H1 (cell line): ENCODE results near the gene ALKBH3. TPM values are rescaled to one million over a fixed set of nuclear protein-coding genes. Genes with fewer than 3 reads are reported as not detected.

ENCODE experiments used
- CTCF ChIA-PET: fragments of 300-600 bp; sonication (Branson Sonifier 250); formaldehyde crosslinking; loops from one replicate; lab custom pipeline; 2021; ENCODE audit not compliant: partially characterized antibody; lab: Charles Lee
- POLR2A ChIA-PET: fragments of 300-600 bp; sonication (Branson Sonifier 250); formaldehyde crosslinking; loops from one replicate; lab custom pipeline; 2021; ENCODE audit warnings: inconsistent platforms; ENCODE audit not compliant: partially characterized antibody; lab: Charles Lee
- DNase-seq, 2 experiments: peaks; one replicate each; pipeline versions ENCODE4 v3.0.0 to v3.0.0-alpha.2; 2010 to 2022; ENCODE audit warnings: low spot score in 2 of 2, low read depth in 1 of 2, mixed read lengths in 1 of 2
- FAIRE-seq: peaks from 2 replicates; lab custom pipeline; 2011; peaks lifted over from hg19 to GRCh38; lab: Jason Lieb, UNC
- H2AFZ ChIP-seq: 2 replicates; pipeline ENCODE4 v1.8.1; 2012; ENCODE audit warnings: low read length, inconsistent platforms
- H2AK5ac ChIP-seq: 2 replicates; pipeline ENCODE4 v1.6.1; 2013; ENCODE audit warnings: low read depth, low read length
- H2BK120ac ChIP-seq: replicated peaks from 2 replicates; pipeline ENCODE3; 2013; ENCODE audit warnings: low read depth, low read length, inconsistent platforms
- H2BK12ac ChIP-seq: 2 replicates; pipeline ENCODE4 v1.6.1; 2013; ENCODE audit warnings: low read depth, low read length
- H2BK15ac ChIP-seq: 2 replicates; pipeline ENCODE4 v1.6.1; 2013; ENCODE audit warnings: low read length
- H2BK20ac ChIP-seq: 2 replicates; pipeline ENCODE4 v1.6.1; 2013; ENCODE audit warnings: low read length
- H2BK5ac ChIP-seq: 2 replicates; pipeline ENCODE4 v1.6.1; 2013; ENCODE audit warnings: low read depth, low read length
- H3K14ac ChIP-seq: 2 replicates; pipeline ENCODE4 v1.6.1; 2013; ENCODE audit warnings: inconsistent platforms; ENCODE audit not compliant: insufficient read length
- H3K18ac ChIP-seq: 2 replicates; pipeline ENCODE4 v1.6.1; 2013; ENCODE audit warnings: low read length; ENCODE audit errors: extremely low read depth
- H3K23ac ChIP-seq: 2 replicates; pipeline ENCODE4 v1.6.1; 2013; ENCODE audit warnings: inconsistent platforms; ENCODE audit not compliant: insufficient read length
- H3K23me2 ChIP-seq: 2 replicates; pipeline ENCODE4 v1.6.1; 2013; ENCODE audit warnings: low read depth, low read length
- H3K27ac ChIP-seq: 2 replicates; pipeline ENCODE4 v1.6.1; 2011; ENCODE audit warnings: low read depth, low read length, inconsistent platforms
- H3K27me3 ChIP-seq, 4 experiments: replicated peaks in 1 of 4; 1 replicate in 1 of 4; 2 replicates in 3 of 4; pipeline versions ENCODE4 v1.6.1 to v1.8.1; 2011 to 2013; ENCODE audit warnings: low read length in 3 of 4, mild to moderate bottlenecking in 3 of 4, inconsistent platforms in 2 of 4, mixed read lengths in 2 of 4, moderate library complexity in 1 of 4; ENCODE audit not compliant: control insufficient read depth in 3 of 4, insufficient read depth in 3 of 4; ENCODE audit errors: extremely low read depth in 1 of 4
- H3K36me3 ChIP-seq, 4 experiments: 2 replicates each; pipeline versions ENCODE4 v1.6.1 to v1.8.1; 2011 to 2013; ENCODE audit warnings: mild to moderate bottlenecking in 4 of 4, low read length in 3 of 4, moderate library complexity in 2 of 4, control low read depth in 1 of 4, inconsistent platforms in 1 of 4; ENCODE audit not compliant: insufficient read depth in 4 of 4, control insufficient read depth in 2 of 4
- H3K4ac ChIP-seq: replicated peaks from 2 replicates; pipeline ENCODE3; 2013; ENCODE audit warnings: low read length, low read depth, mixed read lengths, inconsistent platforms; ENCODE audit not compliant: insufficient read length
- H3K4me1 ChIP-seq, 4 experiments: replicated peaks in 1 of 4; 1 replicate in 1 of 4; 2 replicates in 3 of 4; pipeline versions ENCODE4 v1.6.1 to v1.8.1; 2011 to 2013; ENCODE audit warnings: low read length in 3 of 4, inconsistent platforms in 2 of 4, mixed read lengths in 1 of 4; ENCODE audit not compliant: insufficient read depth in 4 of 4, control insufficient read depth in 3 of 4
- H3K4me2 ChIP-seq, 2 experiments: 2 replicates each; pipeline versions ENCODE4 v1.6.1 to v1.8.1; 2011 to 2013; ENCODE audit warnings: low read depth in 2 of 2, low read length in 2 of 2, control low read depth in 1 of 2, inconsistent platforms in 1 of 2, mild to moderate bottlenecking in 1 of 2; ENCODE audit not compliant: insufficient read depth in 1 of 2
- H3K4me3 ChIP-seq, 4 experiments: fragments of 200-600, 300-600 bp in 1 of 4; sonication (generic), shearing (Covaris generic), sonication (Bioruptor Twin) in 1 of 4; 2 replicates each; pipeline versions ENCODE4 v1.5.1 to v1.8.1; 2011 to 2016; ENCODE audit warnings: low read length in 4 of 4, low read depth in 3 of 4, control low read depth in 2 of 4, inconsistent platforms in 2 of 4, mild to moderate bottlenecking in 2 of 4, mixed read lengths in 1 of 4, moderate library complexity in 1 of 4; ENCODE audit not compliant: insufficient read depth in 2 of 4; ENCODE audit errors: extremely low read depth in 1 of 4
- H3K56ac ChIP-seq: replicated peaks from 2 replicates; pipeline ENCODE3; 2013; ENCODE audit warnings: low read depth, mild to moderate bottlenecking, mixed read lengths, low read length, inconsistent platforms; ENCODE audit not compliant: insufficient read length
- H3K79me1 ChIP-seq: 2 replicates; pipeline ENCODE4 v1.6.1; 2013; ENCODE audit warnings: low read depth, low read length, control low read depth
- H3K79me2 ChIP-seq, 2 experiments: 2 replicates each; pipeline versions ENCODE4 v1.6.1 to v1.8.1; 2012 to 2013; ENCODE audit warnings: low read length in 2 of 2, mild to moderate bottlenecking in 2 of 2, inconsistent platforms in 1 of 2; ENCODE audit not compliant: insufficient read depth in 2 of 2, control insufficient read depth in 1 of 2
- H3K9ac ChIP-seq, 4 experiments: replicated peaks in 1 of 4; 1 replicate in 1 of 4; 2 replicates in 3 of 4; pipeline versions ENCODE4 v1.6.1 to v1.8.1; 2011 to 2013; ENCODE audit warnings: low read depth in 3 of 4, low read length in 3 of 4, control low read depth in 2 of 4, mild to moderate bottlenecking in 2 of 4, moderate library complexity in 2 of 4, inconsistent platforms in 1 of 4; ENCODE audit errors: extremely low read depth in 1 of 4
- H3K9me3 ChIP-seq, 2 experiments: 2 replicates each; pipeline versions ENCODE4 v1.6.1 to v1.8.1; 2012 to 2013; ENCODE audit warnings: mild to moderate bottlenecking in 2 of 2, moderate library complexity in 2 of 2, control low read depth in 1 of 2, inconsistent platforms in 1 of 2, low read depth in 1 of 2, low read length in 1 of 2, mixed read lengths in 1 of 2; ENCODE audit not compliant: insufficient read depth in 2 of 2
- H4K20me1 ChIP-seq, 2 experiments: replicated peaks in 1 of 2; 2 replicates each; pipeline versions ENCODE3 to v1.8.1; 2011 to 2013; ENCODE audit warnings: inconsistent platforms in 2 of 2, low read length in 2 of 2, mild to moderate bottlenecking in 1 of 2; ENCODE audit not compliant: insufficient read depth in 2 of 2, control insufficient read depth in 1 of 2
- H4K5ac ChIP-seq: 2 replicates; pipeline ENCODE4 v1.6.1; 2013; ENCODE audit warnings: low read length, low read depth, mixed read lengths, inconsistent platforms; ENCODE audit not compliant: insufficient read length
- H4K8ac ChIP-seq: 2 replicates; pipeline ENCODE4 v1.8.0; 2013; ENCODE audit warnings: mild to moderate bottlenecking, moderate library complexity, low read length, inconsistent platforms; ENCODE audit not compliant: insufficient read depth; ENCODE audit errors: extremely low read depth
- H4K91ac ChIP-seq: replicated peaks from 2 replicates; pipeline ENCODE3; 2013; ENCODE audit warnings: low read length, mixed read lengths, inconsistent platforms; ENCODE audit not compliant: insufficient read length
- ASH2L ChIP-seq: fragments of 200-600, 300-600 bp; sonication (generic); IDR thresholded peaks from one replicate; pipeline ENCODE4 v1.7.1; 2017; ENCODE audit warnings: low read length
- BCL11A ChIP-seq, 2 experiments: IDR thresholded peaks; one replicate each; pipeline ENCODE4 v1.6.1; 2011; ENCODE audit warnings: low read depth in 2 of 2, low read length in 2 of 2, mild to moderate bottlenecking in 2 of 2
- EZH2 ChIP-seq: fragments of 200-600 bp; sonication (generic); IDR thresholded peaks from 2 replicates; pipeline ENCODE4 v1.7.1; 2012; ENCODE audit warnings: low read depth, mild to moderate bottlenecking, moderate library complexity, low read length, inconsistent platforms; ENCODE audit not compliant: severe bottlenecking
- FOSL1 ChIP-seq: IDR thresholded peaks from 2 replicates; pipeline ENCODE4 v1.6.1; 2011; ENCODE audit warnings: mild to moderate bottlenecking, low read depth, low read length, moderate library complexity; ENCODE audit not compliant: insufficient read depth
- PHF8 ChIP-seq: fragments of 200-600 bp; sonication (generic); conservative IDR thresholded peaks from 2 replicates; pipeline ENCODE4 v1.7.1; 2012; ENCODE audit warnings: low read depth, mild to moderate bottlenecking, inconsistent platforms, low read length, moderate library complexity
- RAD21 ChIP-seq, 2 experiments: IDR thresholded peaks in 1 of 2; conservative IDR thresholded peaks in 1 of 2; 2 replicates each; pipeline ENCODE4 v1.6.1; 2011; ENCODE audit warnings: low read depth in 2 of 2, low read length in 2 of 2, improper control_type of control experiment in 1 of 2, inconsistent platforms in 1 of 2, mild to moderate bottlenecking in 1 of 2, moderate library complexity in 1 of 2
- SAP30 ChIP-seq: fragments of 300-600 bp; sonication (generic); IDR thresholded peaks from 2 replicates; pipeline ENCODE4 v1.7.1; 2012; ENCODE audit warnings: low read length, moderate library complexity, mild to moderate bottlenecking, inconsistent platforms; ENCODE audit not compliant: insufficient read depth, insufficient replicate concordance
- TAF1 ChIP-seq: IDR thresholded peaks from 2 replicates; pipeline ENCODE4 v1.6.1; 2011; ENCODE audit warnings: mild to moderate bottlenecking, low read depth, low read length
- YY1 ChIP-seq: IDR thresholded peaks from 2 replicates; pipeline ENCODE4 v1.6.1; 2011; ENCODE audit warnings: low read depth, mild to moderate bottlenecking, low read length
- WGBS, 2 experiments: shearing (Covaris generic) in 1 of 2; methylation state at CpG; one replicate each; pipeline versions ENCODE4 v1.1.6 to v1.1.7; 2013 to 2015; ENCODE audit warnings: low lambda C conversion rate in 2 of 2, mixed read lengths in 2 of 2, inconsistent platforms in 1 of 2, low coverage in 1 of 2, missing lambda C conversion rate in 1 of 2; ENCODE audit not compliant: insufficient replicate concordance in 2 of 2, insufficient coverage in 1 of 2, insufficient read length in 1 of 2; ENCODE audit errors: extremely low coverage in 1 of 2, missing lambda C conversion rate in 1 of 2; 5-methylcytosine and 5-hydroxymethylcytosine counted together
- polyA plus RNA-seq, 7 experiments: library from polyadenylated mRNA; depleted of rRNA in 3 of 7; stranded (reverse) in 5 of 7; unstranded in 2 of 7; fragments of >200 nt in 5 of 7; fragments of 200-250 nt in 2 of 7; gene quantifications; 1 replicate in 5 of 7; 2 replicates in 1 of 7; 4 replicates in 1 of 7; pipeline versions ENCODE4 v1.2.1 to v1.2.3, GENCODE V29; 2011 to 2013; ENCODE audit warnings: missing spikeins in 2 of 7, mixed read lengths in 2 of 7
- total RNA-seq: library from RNA; stranded (reverse); fragmentation: NEBNext Ultra II Directional; extraction: Animal tissue kit (Norgen Biotek cat#: 25700); gene quantifications from 2 replicates; pipeline ENCODE4 v1.2.1, GENCODE V29; 2021
- TF ChIP-seq, protein P1 (sequence below), 3 experiments: IDR thresholded peaks; 1 replicate in 2 of 3; 2 replicates in 1 of 3; pipeline versions ENCODE4 v1.5.1 to v1.6.1; 2011; ENCODE audit warnings: low read length in 3 of 3, mild to moderate bottlenecking in 3 of 3, inconsistent platforms in 2 of 3, low read depth in 1 of 3, moderate library complexity in 1 of 3; ENCODE audit not compliant: insufficient read depth in 1 of 3; ENCODE audit errors: control extremely low read depth in 1 of 3

ALKBH3 gene
- total and polyA plus RNA-seq, 2 of the 8 experiments (the other 6 are each of a cell fraction or from before 2014, with no cell fraction given), result 10.5 to 11.4 TPM

GRCh38 chr11:43922295-43922648, 41.6 kb downstream of the ALKBH3 start:
- CTCF ChIA-PET, result interaction anchor here (0.5 to 9.0 kb wide), 7 partner anchors 8 to 127 kb away, joined by 3 to 98 read pairs (median 7); no protein-coding TSS in a partner anchor
- POLR2A ChIA-PET, result interaction anchor here (0.9 to 3.2 kb wide), 7 partner anchors 8 to 117 kb away, joined by 3 to 13 read pairs (median 3); partner anchors contain the start of gene C11orf96

More at GRCh38 chr11:43922295-43922648, 41.6 kb downstream of the ALKBH3 start:
- H3K9ac ChIP-seq, result no peak overlapping the region
- H3K27me3 ChIP-seq, result no peaks in the 10 kb centered on the region
- no peak for DNase-seq
- no peak overlapping the region for H2BK12ac ChIP-seq
- no peak overlapping the region for H2BK5ac ChIP-seq
- H3K27ac ChIP-seq, result no peak overlapping the region
- no peak overlapping the region for H3K23ac ChIP-seq
- 82% methylated on average over 3 of the region's 3 CpGs; no CpG with 5 or more reads in 1 of the 2 experiments for WGBS, 2 experiments
- no peaks in the 10 kb centered on the region; a peak in 1 of 8 replicates for H3K36me3 ChIP-seq
- no peak overlapping the region for H2AK5ac ChIP-seq
- H3K4me1 ChIP-seq, result peaks cover 2 to 22% (median 11%) of the 10 kb centered on the region in 4 experiments; a peak in 6 of 7 replicates
- H3K23me2 ChIP-seq, result no peaks in the 10 kb centered on the region
- H3K14ac ChIP-seq, result no peak overlapping the region
- H3K18ac ChIP-seq, result no peak overlapping the region
- H2BK120ac ChIP-seq, result no peak overlapping the region
- no peak overlapping the region for H3K4ac ChIP-seq
- H2BK20ac ChIP-seq, result no peak overlapping the region
- H3K56ac ChIP-seq, result no peak overlapping the region
- H4K8ac ChIP-seq, result no peak overlapping the region
- no peaks in the 10 kb centered on the region for H3K9me3 ChIP-seq
- H4K91ac ChIP-seq, result no peak overlapping the region
- H2AFZ ChIP-seq, result no peak overlapping the region
- no peak overlapping the region for H2BK15ac ChIP-seq
- H4K5ac ChIP-seq, result no peak overlapping the region
- no peak overlapping the region for H3K4me3 ChIP-seq
- FAIRE-seq, result no peak
- H3K4me2 ChIP-seq, result no peak overlapping the region
- TF ChIP-seq, protein P1, sequence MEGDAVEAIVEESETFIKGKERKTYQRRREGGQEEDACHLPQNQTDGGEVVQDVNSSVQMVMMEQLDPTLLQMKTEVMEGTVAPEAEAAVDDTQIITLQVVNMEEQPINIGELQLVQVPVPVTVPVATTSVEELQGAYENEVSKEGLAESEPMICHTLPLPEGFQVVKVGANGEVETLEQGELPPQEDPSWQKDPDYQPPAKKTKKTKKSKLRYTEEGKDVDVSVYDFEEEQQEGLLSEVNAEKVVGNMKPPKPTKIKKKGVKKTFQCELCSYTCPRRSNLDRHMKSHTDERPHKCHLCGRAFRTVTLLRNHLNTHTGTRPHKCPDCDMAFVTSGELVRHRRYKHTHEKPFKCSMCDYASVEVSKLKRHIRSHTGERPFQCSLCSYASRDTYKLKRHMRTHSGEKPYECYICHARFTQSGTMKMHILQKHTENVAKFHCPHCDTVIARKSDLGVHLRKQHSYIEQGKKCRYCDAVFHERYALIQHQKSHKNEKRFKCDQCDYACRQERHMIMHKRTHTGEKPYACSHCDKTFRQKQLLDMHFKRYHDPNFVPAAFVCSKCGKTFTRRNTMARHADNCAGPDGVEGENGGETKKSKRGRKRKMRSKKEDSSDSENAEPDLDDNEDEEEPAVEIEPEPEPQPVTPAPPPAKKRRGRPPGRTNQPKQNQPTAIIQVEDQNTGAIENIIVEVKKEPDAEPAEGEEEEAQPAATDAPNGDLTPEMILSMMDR (IDR thresholded peaks at IDR 0.05; ENCODE audit: control extremely low read depth in 1 of 3, insufficient read depth in 1 of 3, low read depth in 1 of 3, low read length in 3 of 3), result no peak
- TF ChIP-seq PHF8 (no peak), FOSL1 (no peak), TAF1 (no peak), SAP30 (no peak), EZH2 (no peak), ASH2L (no peak), YY1 (no peak), RAD21 (IDR thresholded peaks at IDR 0.05 in 1 of 2, conservative IDR thresholded peaks at IDR 0.05 in 1 of 2; ENCODE audit: low read depth in 2 of 2, low read length in 2 of 2) (no peak), BCL11A (IDR thresholded peaks at IDR 0.05; ENCODE audit: low read depth in 2 of 2, low read length in 2 of 2) (no peak)
- no peaks in the 10 kb centered on the region for H3K79me1 ChIP-seq
- H3K79me2 ChIP-seq, result no peaks in the 10 kb centered on the region
- H4K20me1 ChIP-seq, result no peaks in the 10 kb centered on the region
